AG04449 (cell line): ENCODE results near the gene PLN.

Experiments used
- CTCF ChIA-PET: fragments of 350-600 bp; formaldehyde crosslinking; extraction: SDS; loops from one replicate; lab custom pipeline; 2021; ENCODE audit warnings: antibody characterized with exemption; lab: Yijun Ruan, JAX
- POLR2A ChIA-PET: fragments of 400-600, 350-600 bp; formaldehyde crosslinking; extraction: SDS; loops from one replicate; lab custom pipeline; 2020; ENCODE audit warnings: antibody characterized with exemption, inconsistent platforms; lab: Yijun Ruan, JAX
- DNase-seq: peaks from one replicate; pipeline ENCODE4 v3.0.0-alpha.2; 2010; ENCODE audit warnings: low read depth, low spot score
- H3K4me3 ChIP-seq: 2 replicates; pipeline ENCODE4 v1.5.1; 2011; ENCODE audit warnings: low read depth, mild to moderate bottlenecking, control low read depth, low read length
- CTCF ChIP-seq: IDR thresholded peaks from one replicate; pipeline ENCODE4 v1.5.1; 2011; ENCODE audit warnings: mild to moderate bottlenecking, moderate library complexity, low read length, control low read depth, inconsistent platforms; ENCODE audit not compliant: insufficient read depth; ENCODE audit errors: missing control alignments

PLN gene

GRCh38 chr6:118529756-118530155 lies 18.3 kb upstream of the PLN start:
- TF ChIP-seq CTCF = no peak
- CTCF ChIA-PET = interaction anchor here (1.7 kb wide), 1 partner anchor 246 kb away, joined by 3 read pairs; no protein-coding TSS in a partner anchor
- no peak overlapping the region for H3K4me3 ChIP-seq
- no peak for DNase-seq
- POLR2A ChIA-PET = no interaction called here

- CTCF ChIA-PET = interaction anchor here (0.9 to 1.7 kb wide), 2 partner anchors 9 to 247 kb away, joined by 3 read pairs; no protein-coding TSS in a partner anchor
- POLR2A ChIA-PET = no interaction called here
- no peak overlapping the region for H3K4me3 ChIP-seq
- no peak for DNase-seq
- TF ChIP-seq CTCF = no peak
These were observed 17.2 kb upstream of the PLN start for GRCh38 chr6:118530942-118531341.

- ChIA-PET CTCF (interaction anchor here (1.0 kb wide), 1 partner anchor 45 kb away, joined by 4 read pairs; no protein-coding TSS in a partner anchor), POLR2A (no interaction called here)
- no peak overlapping the region for H3K4me3 ChIP-seq
- no peak for DNase-seq
- no peak for TF ChIP-seq CTCF
These were observed 12.8 kb upstream of the PLN start for GRCh38 chr6:118535176-118535844.

GRCh38 chr6:118536478-118536877 lies 11.6 kb upstream of the PLN start:
- CTCF ChIA-PET = no interaction called here
- no peak for DNase-seq
- POLR2A ChIA-PET = no interaction called here
- no peak for TF ChIP-seq CTCF
- no peak overlapping the region for H3K4me3 ChIP-seq

- no peak overlapping the region for H3K4me3 ChIP-seq
- TF ChIP-seq CTCF = no peak
- no peak for DNase-seq
- POLR2A ChIA-PET = no interaction called here
- CTCF ChIA-PET = interaction anchor here (1.1 kb wide), 1 partner anchor 255 kb away, joined by 3 read pairs; no protein-coding TSS in a partner anchor
These were observed 10.5 kb upstream of the PLN start for GRCh38 chr6:118537574-118537973.

- ChIA-PET CTCF (interaction anchor here (1.2 to 1.8 kb wide), 3 partner anchors 9 to 258 kb away, joined by 4 to 5 read pairs (median 4); no protein-coding TSS in a partner anchor), POLR2A (no interaction called here)
- no peak for DNase-seq
- TF ChIP-seq CTCF = no peak
- H3K4me3 ChIP-seq = no peak overlapping the region
These were observed 5.7 kb upstream of the PLN start for GRCh38 chr6:118542184-118542952.
